Neuronal stem cell (in vitro differentiated cells): ENCODE measurements around the gene KIF15.

Experiments used
- DNase-seq: peaks from one replicate; pipeline ENCODE4 v3.0.0-alpha.2; 2013; ENCODE audit warnings: low spot score
- H2AFZ ChIP-seq: one replicate; pipeline ENCODE4 v1.6.1; 2013; ENCODE audit warnings: mild to moderate bottlenecking, low read length, inconsistent platforms
- H2AK5ac ChIP-seq: 2 replicates; pipeline ENCODE4 v1.6.1; 2013; ENCODE audit warnings: low read depth, mild to moderate bottlenecking, inconsistent platforms, low read length, moderate library complexity, mixed read lengths
- H2BK120ac ChIP-seq: 2 replicates; pipeline ENCODE4 v1.6.1; 2013; ENCODE audit warnings: low read depth, mild to moderate bottlenecking, inconsistent platforms, low read length, moderate library complexity, mixed read lengths
- H2BK12ac ChIP-seq: one replicate; pipeline ENCODE4 v1.6.1; 2013; ENCODE audit warnings: low read length, inconsistent platforms
- H2BK15ac ChIP-seq: 2 replicates; pipeline ENCODE4 v1.6.1; 2013; ENCODE audit warnings: mild to moderate bottlenecking, low read length, inconsistent platforms, mixed read lengths
- H2BK5ac ChIP-seq: one replicate; pipeline ENCODE4 v1.6.1; 2013; ENCODE audit warnings: inconsistent platforms, mild to moderate bottlenecking, low read length, moderate library complexity
- H3K14ac ChIP-seq: one replicate; pipeline ENCODE4 v1.6.1; 2013; ENCODE audit warnings: low read length, inconsistent platforms
- H3K18ac ChIP-seq: 2 replicates; pipeline ENCODE4 v1.6.1; 2013; ENCODE audit warnings: low read length, inconsistent platforms
- H3K23ac ChIP-seq: 2 replicates; pipeline ENCODE4 v1.6.1; 2013; ENCODE audit warnings: low read depth, mild to moderate bottlenecking, mixed read lengths, low read length, inconsistent platforms; ENCODE audit not compliant: poor library complexity
- H3K27ac ChIP-seq: replicated peaks from 3 replicates; pipeline ENCODE4 v1.5.1; 2013; ENCODE audit warnings: low read length, inconsistent platforms
- H3K27me3 ChIP-seq, 3 experiments: 2 replicates each; pipeline ENCODE4 v1.6.1; 2013; ENCODE audit warnings: low read length in 3 of 3, mild to moderate bottlenecking in 2 of 3, inconsistent platforms in 1 of 3, low read depth in 1 of 3, mixed read lengths in 1 of 3, moderate library complexity in 1 of 3; ENCODE audit not compliant: control insufficient read depth in 3 of 3, insufficient read depth in 3 of 3
- H3K36me3 ChIP-seq, 2 donors: replicated peaks in 1 of 2; 2 replicates each; pipeline ENCODE4 v1.6.1; 2013; ENCODE audit warnings: low read length in 2 of 2; ENCODE audit not compliant: control insufficient read depth in 2 of 2, insufficient read depth in 2 of 2
- H3K4ac ChIP-seq: 2 replicates; pipeline ENCODE4 v1.6.1; 2013; ENCODE audit warnings: inconsistent platforms, mild to moderate bottlenecking, low read length, moderate library complexity
- H3K4me1 ChIP-seq, 2 donors: 1 replicate in 1 of 2; 2 replicates in 1 of 2; pipeline ENCODE4 v1.6.1; 2013; ENCODE audit warnings: low read length in 2 of 2, low read depth in 1 of 2; ENCODE audit not compliant: control insufficient read depth in 2 of 2, insufficient read depth in 1 of 2
- H3K4me2 ChIP-seq: one replicate; pipeline ENCODE4 v1.6.1; 2013; ENCODE audit warnings: mild to moderate bottlenecking, low read length, inconsistent platforms; ENCODE audit not compliant: insufficient read depth, poor library complexity, severe bottlenecking
- H3K4me3 ChIP-seq, 2 donors: 2 replicates each; pipeline ENCODE4 v1.5.1; 2013; ENCODE audit warnings: low read length in 2 of 2, mild to moderate bottlenecking in 2 of 2, inconsistent platforms in 1 of 2, moderate library complexity in 1 of 2
- H3K79me1 ChIP-seq: one replicate; pipeline ENCODE4 v1.6.1; 2013; ENCODE audit warnings: low read depth, mild to moderate bottlenecking, inconsistent platforms, low read length, moderate library complexity
- H3K9ac ChIP-seq: one replicate; pipeline ENCODE4 v1.6.1; 2013; ENCODE audit warnings: mild to moderate bottlenecking, low read depth, low read length, inconsistent platforms; ENCODE audit not compliant: poor library complexity
- H3K9me3 ChIP-seq, 2 donors: replicated peaks in 1 of 2; 2 replicates each; pipeline versions ENCODE3 to v1.6.1; 2013; ENCODE audit warnings: low read length in 2 of 2, mild to moderate bottlenecking in 2 of 2, inconsistent platforms in 1 of 2, low read depth in 1 of 2, mixed read lengths in 1 of 2, moderate library complexity in 1 of 2; ENCODE audit not compliant: control insufficient read depth in 2 of 2, insufficient read depth in 1 of 2
- H4K8ac ChIP-seq: one replicate; pipeline ENCODE4 v1.6.1; 2013; ENCODE audit warnings: low read depth, mild to moderate bottlenecking, inconsistent platforms, low read length, moderate library complexity
- H4K91ac ChIP-seq: one replicate; pipeline ENCODE4 v1.6.1; 2013; ENCODE audit warnings: low read length, low read depth, mild to moderate bottlenecking, inconsistent platforms; ENCODE audit not compliant: poor library complexity
- WGBS, 2 donors: extraction: QIAGEN DNeasy Blood & Tissue Kit; methylation state at CpG; one replicate each; pipeline ENCODE4 v1.1.7; 2013; ENCODE audit warnings: missing lambda C conversion rate in 2 of 2, mixed read lengths in 1 of 2; ENCODE audit not compliant: insufficient read length in 2 of 2, insufficient replicate concordance in 1 of 2; ENCODE audit errors: extremely low coverage in 2 of 2; 5-methylcytosine and 5-hydroxymethylcytosine counted together

The KIF15 gene

DNA sequence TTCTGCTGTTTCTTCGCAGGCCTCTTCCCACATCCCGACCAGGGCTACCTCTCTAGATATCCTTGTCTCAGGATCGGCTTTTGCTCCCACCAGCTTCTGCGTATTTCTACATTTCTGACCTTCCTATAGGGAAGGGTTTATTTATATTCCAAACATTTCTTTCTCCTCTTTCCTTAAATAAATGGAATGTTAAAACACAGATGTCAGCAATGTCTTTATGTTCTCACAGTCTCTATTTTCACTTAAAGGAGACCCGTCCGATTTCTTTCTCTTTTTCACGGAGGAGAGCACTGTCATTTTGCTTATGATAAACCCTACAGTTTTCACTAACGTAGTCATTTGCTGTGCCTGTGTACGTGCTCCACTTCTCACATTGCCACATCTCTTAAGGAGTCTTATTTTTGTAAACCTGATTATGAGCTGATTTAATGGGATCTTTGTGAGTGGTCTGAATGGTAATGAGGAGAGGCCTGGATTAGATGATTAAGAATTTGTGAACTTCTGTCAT lies 630 bp downstream of the KIF15 start:
- Histone ChIP-seq H3K36me3 (peaks cover 22 to 61% of the 10 kb centered on the region in 2 donors), H3K9me3 (peaks cover 29 to 72% of the 10 kb centered on the region in 2 donors), H2BK120ac (peak overlapping the region; percentile 47), H3K14ac (no peak overlapping the region), H3K9ac (peak overlapping the region; percentile 79), H4K91ac (no peak overlapping the region), H2BK15ac (no peak overlapping the region), H2BK12ac (no peak overlapping the region), H3K23ac (peak overlapping the region; percentile 52), H3K18ac (peak overlapping the region; percentile 87), H2AK5ac (peak overlapping the region; percentile 43), H3K4me3 (peak overlapping the region; percentile 61 to 82), H3K27me3 (no peaks in the 10 kb centered on the region), H3K79me1 (peaks cover 8% of the 10 kb centered on the region), H3K27ac (peak overlapping the region; percentile 91), H3K4me1 (no peaks in the 10 kb centered on the region), H4K8ac (no peak overlapping the region), H3K4ac (peak overlapping the region; percentile 26), H2BK5ac (no peak overlapping the region), H3K4me2 (peak overlapping the region; percentile 56), H2AFZ (peak overlapping the region; percentile 93)
- DNase-seq: no peak
- WGBS, 2 donors: no CpG with 5 or more reads among the region's 9 CpGs

DNA sequence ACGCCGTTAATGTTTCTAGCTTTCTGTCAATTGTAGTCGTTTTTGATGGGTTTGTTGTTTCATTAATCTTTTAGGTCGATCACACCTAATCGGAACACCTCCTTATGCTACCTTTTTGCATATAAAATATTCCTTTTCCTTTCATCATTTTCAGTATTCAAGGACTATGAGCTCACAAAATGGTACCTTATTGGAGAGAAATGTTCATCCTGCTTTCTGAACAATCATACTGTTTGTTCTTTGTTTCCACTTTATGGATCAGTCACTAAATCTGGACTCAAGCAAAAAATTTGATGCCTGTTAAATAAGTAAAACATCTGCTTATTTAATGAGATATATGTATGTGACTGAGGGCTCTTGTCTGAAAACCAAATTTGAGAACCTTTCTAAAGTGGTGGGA lies 1.1 kb downstream of the KIF15 start:
- Histone ChIP-seq H3K27ac (no peak overlapping the region), H2AK5ac (no peak overlapping the region), H3K4ac (no peak overlapping the region), H3K14ac (no peak overlapping the region), H3K4me2 (peak overlapping the region; percentile 51), H3K4me1 (no peaks in the 10 kb centered on the region), H3K4me3 (peak overlapping the region; percentile 61 to 82), H3K79me1 (peaks cover 6% of the 10 kb centered on the region), H2BK12ac (no peak overlapping the region), H3K9me3 (peaks cover 26 to 70% of the 10 kb centered on the region in 2 donors), H3K18ac (no peak overlapping the region), H2BK120ac (no peak overlapping the region), H4K91ac (no peak overlapping the region), H2AFZ (peak overlapping the region; percentile 93), H2BK15ac (no peak overlapping the region), H3K27me3 (no peaks in the 10 kb centered on the region), H3K36me3 (peaks cover 20 to 60% of the 10 kb centered on the region in 2 donors), H4K8ac (no peak overlapping the region), H3K23ac (no peak overlapping the region), H2BK5ac (no peak overlapping the region), H3K9ac (no peak overlapping the region)
- WGBS, 2 donors: no CpG with 5 or more reads among the region's 5 CpGs
- no peak for DNase-seq

DNA sequence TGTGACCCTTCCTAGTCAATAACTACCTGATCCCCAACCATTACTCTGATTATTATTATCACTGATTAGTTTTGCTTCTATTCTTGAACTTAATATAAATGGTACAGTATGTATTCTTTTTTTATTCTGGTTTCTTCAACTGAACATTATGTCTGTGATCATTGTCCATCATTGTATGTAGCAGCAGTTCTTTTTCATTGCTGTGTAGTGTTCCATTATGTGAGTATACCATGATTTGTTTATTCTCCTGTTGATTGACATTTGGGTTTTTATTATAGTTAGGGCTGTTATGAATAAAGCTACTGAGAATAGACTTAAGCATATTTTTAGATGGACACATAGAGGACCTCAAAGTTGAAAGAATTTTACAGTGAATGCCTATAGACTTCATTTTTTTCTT lies 2.7 kb downstream of the KIF15 start:
- no peaks in the 10 kb centered on the region for H3K4me1 ChIP-seq
- H2AFZ ChIP-seq: no peak overlapping the region
- H4K8ac ChIP-seq: no peak overlapping the region
- H4K91ac ChIP-seq: no peak overlapping the region
- H2BK15ac ChIP-seq: no peak overlapping the region
- H3K14ac ChIP-seq: no peak overlapping the region
- no peak overlapping the region for H2BK5ac ChIP-seq
- H3K4me2 ChIP-seq: no peak overlapping the region
- H3K27ac ChIP-seq: no peak overlapping the region
- no peak overlapping the region for H3K23ac ChIP-seq
- peaks cover 23 to 66% of the 10 kb centered on the region in 2 donors for H3K9me3 ChIP-seq
- H3K27me3 ChIP-seq: no peaks in the 10 kb centered on the region
- H2AK5ac ChIP-seq: no peak overlapping the region
- H3K79me1 ChIP-seq: peaks cover 5% of the 10 kb centered on the region
- no peak overlapping the region for H2BK120ac ChIP-seq
- no peak overlapping the region for H3K18ac ChIP-seq
- peaks cover 15 to 58% of the 10 kb centered on the region in 2 donors for H3K36me3 ChIP-seq
- DNase-seq: no peak
- no peak overlapping the region for H3K4me3 ChIP-seq
- H3K9ac ChIP-seq: no peak overlapping the region
- no peak overlapping the region for H3K4ac ChIP-seq
- H2BK12ac ChIP-seq: no peak overlapping the region

DNA sequence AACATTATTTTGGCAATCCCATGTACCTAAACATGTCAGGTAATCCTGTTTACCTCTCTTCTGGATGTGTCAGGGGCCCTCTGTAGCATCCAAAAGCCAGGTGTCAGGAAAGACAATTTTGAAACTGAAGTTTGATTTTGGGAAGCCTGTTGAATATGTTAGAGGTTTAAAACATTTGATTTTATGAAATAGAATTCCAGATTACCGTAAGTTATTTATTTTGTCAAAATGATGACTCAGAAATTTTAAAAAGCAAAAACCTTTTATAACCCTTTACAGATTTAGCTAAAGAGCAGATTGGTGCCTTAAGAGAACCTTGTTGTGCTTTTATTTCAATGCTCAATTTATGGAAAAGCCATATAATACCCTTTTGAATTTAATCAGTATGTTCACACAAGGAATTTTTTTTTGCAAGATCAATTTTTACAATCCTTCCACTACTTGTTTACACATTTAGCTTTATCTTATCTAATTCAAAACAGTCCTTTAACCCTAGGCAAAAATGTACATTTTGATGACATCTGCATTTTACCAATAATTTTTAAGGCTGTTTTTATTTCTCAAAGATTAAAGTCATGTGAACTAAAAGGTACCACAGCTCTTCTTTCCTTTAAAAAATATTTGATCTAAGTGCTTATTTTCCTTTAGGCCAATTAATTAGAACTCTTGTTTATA lies 10.0 kb downstream of the KIF15 start:
- Histone ChIP-seq H4K8ac (no peak overlapping the region), H3K4me2 (no peak overlapping the region), H3K9ac (no peak overlapping the region), H3K4me1 (no peaks in the 10 kb centered on the region), H3K36me3 (peaks cover 26 to 78% of the 10 kb centered on the region in 2 donors), H3K14ac (no peak overlapping the region), H3K9me3 (peaks cover 29 to 77% of the 10 kb centered on the region in 2 donors), H2BK15ac (no peak overlapping the region), H3K18ac (no peak overlapping the region), H3K27me3 (no peaks in the 10 kb centered on the region), H3K4me3 (no peak overlapping the region), H2AK5ac (no peak overlapping the region), H4K91ac (no peak overlapping the region), H3K79me1 (peaks cover 7% of the 10 kb centered on the region), H3K27ac (no peak overlapping the region), H2AFZ (no peak overlapping the region), H2BK120ac (no peak overlapping the region), H2BK12ac (no peak overlapping the region), H3K4ac (no peak overlapping the region), H2BK5ac (no peak overlapping the region), H3K23ac (no peak overlapping the region)
- DNase-seq: no peak
- no CpG with 5 or more reads among the region's 1 CpG for WGBS, 2 donors
